Calu3 (cell line): ENCODE data around the gene OBSCN. TPM values are rescaled to one million over a fixed set of nuclear protein-coding genes. Genes with fewer than 3 reads are reported as not detected.

Experiments used
- BruUV-seq: library from RNA; stranded (reverse); fragments of 400-500 nt; replicated peaks from 2 replicates; lab custom pipeline; 2021; lab: Mats Ljungman, UMichigan
- CTCF ChIA-PET: fragments of 300-600 bp; sonication (Branson Sonifier 250); formaldehyde crosslinking; loops from one replicate; lab custom pipeline; 2022; ENCODE audit warnings: antibody characterized with exemption; lab: Charles Lee
- DNase-seq: peaks from one replicate; pipeline ENCODE4 v3.0.0; 2022
- H3K27ac Mint-ChIP-seq: one replicate; pipeline ENCODE4 v1.8.0; 2022; ENCODE audit warnings: mixed read lengths; ENCODE audit not compliant: unreplicated experiment
- H3K27me3 Mint-ChIP-seq: one replicate; pipeline ENCODE4 v1.8.0; 2022; ENCODE audit warnings: mixed read lengths; ENCODE audit not compliant: unreplicated experiment
- H3K36me3 Mint-ChIP-seq: one replicate; pipeline ENCODE4 v1.8.0; 2022; ENCODE audit warnings: mild to moderate bottlenecking, moderate library complexity, mixed read lengths; ENCODE audit not compliant: insufficient read depth, unreplicated experiment
- H3K4me1 Mint-ChIP-seq: one replicate; pipeline ENCODE4 v1.8.0; 2022; ENCODE audit warnings: mild to moderate bottlenecking, low read depth, mixed read lengths; ENCODE audit not compliant: unreplicated experiment
- H3K4me3 Mint-ChIP-seq: one replicate; pipeline ENCODE4 v1.8.0; 2022; ENCODE audit warnings: mild to moderate bottlenecking, low read depth, moderate library complexity, mixed read lengths; ENCODE audit not compliant: unreplicated experiment
- H3K9me3 Mint-ChIP-seq: one replicate; pipeline ENCODE4 v1.8.0; 2022; ENCODE audit warnings: low read depth, mixed read lengths; ENCODE audit not compliant: unreplicated experiment
- CTCF ChIP-seq: fragments of 200-600 bp; IDR thresholded peaks from one replicate; pipeline ENCODE4 v1.8.0; 2022; ENCODE audit warnings: antibody characterized with exemption; ENCODE audit not compliant: unreplicated experiment
- intact Hi-C: fragments of 100-400 bp; cut with micrococcal nuclease; formaldehyde crosslinking; loops from one replicate; pipeline ENCODE4 v1.10.0; 2022; ENCODE audit not compliant: unreplicated experiment
- total RNA-seq: library from RNA; stranded (reverse); gene quantifications from 2 replicates; pipeline ENCODE4 v1.2.3, GENCODE V29; 2022

The OBSCN gene
- total RNA-seq, 1 experiment from 2014 or later: 19.5 TPM

- no peak for TF ChIP-seq CTCF
- no peak overlapping the region for H3K27ac Mint-ChIP-seq
- DNase-seq: no peak
- peaks cover 8% of the 10 kb centered on the region for H3K4me1 Mint-ChIP-seq
- CTCF ChIA-PET: interaction anchor here (0.8 kb wide), 1 partner anchor 8 kb away, joined by 3 read pairs; no protein-coding TSS in a partner anchor
- no peak overlapping the region for H3K4me3 Mint-ChIP-seq
- no TSS peak for BruUV-seq
- no peaks in the 10 kb centered on the region for H3K27me3 Mint-ChIP-seq
- peaks cover 8% of the 10 kb centered on the region for H3K36me3 Mint-ChIP-seq
- H3K9me3 Mint-ChIP-seq: no peaks in the 10 kb centered on the region
- intact Hi-C loops: no loop called here
Measured at GRCh38 chr1:228174482-228175315, 33.1 kb upstream of the OBSCN start.

GRCh38 chr1:228175316-228176023, 32.4 kb upstream of the OBSCN start:
- intact Hi-C loops: no loop called here
- DNase-seq: no peak
- no peaks in the 10 kb centered on the region for H3K27me3 Mint-ChIP-seq
- peaks cover 8% of the 10 kb centered on the region for H3K4me1 Mint-ChIP-seq
- H3K27ac Mint-ChIP-seq: no peak overlapping the region
- CTCF ChIA-PET: interaction anchor here (0.8 kb wide), 1 partner anchor 9 kb away, joined by 3 read pairs; no protein-coding TSS in a partner anchor
- no peak for TF ChIP-seq CTCF
- H3K9me3 Mint-ChIP-seq: no peaks in the 10 kb centered on the region
- H3K4me3 Mint-ChIP-seq: no peak overlapping the region
- H3K36me3 Mint-ChIP-seq: peaks cover 8% of the 10 kb centered on the region
- BruUV-seq: no TSS peak

GRCh38 chr1:228176024-228176395, 31.8 kb upstream of the OBSCN start:
- no peak for TF ChIP-seq CTCF
- no TSS peak for BruUV-seq
- H3K36me3 Mint-ChIP-seq: peaks cover 8% of the 10 kb centered on the region
- no peak for DNase-seq
- CTCF ChIA-PET: no interaction called here
- no peaks in the 10 kb centered on the region for H3K27me3 Mint-ChIP-seq
- H3K4me3 Mint-ChIP-seq: no peak overlapping the region
- no peaks in the 10 kb centered on the region for H3K9me3 Mint-ChIP-seq
- intact Hi-C loops: no loop called here
- peaks cover 8% of the 10 kb centered on the region for H3K4me1 Mint-ChIP-seq
- H3K27ac Mint-ChIP-seq: no peak overlapping the region

- intact Hi-C loops: no loop called here
- Mint-ChIP-seq H3K4me3 (no peak overlapping the region), H3K9me3 (no peaks in the 10 kb centered on the region), H3K27ac (no peak overlapping the region), H3K4me1 (peaks cover 8% of the 10 kb centered on the region), H3K27me3 (no peaks in the 10 kb centered on the region), H3K36me3 (peaks cover 8% of the 10 kb centered on the region)
- no peak for DNase-seq
- CTCF ChIA-PET: no interaction called here
- no peak for TF ChIP-seq CTCF
- BruUV-seq: no TSS peak
Measured at GRCh38 chr1:228176461-228177182, 31.2 kb upstream of the OBSCN start.
